Measurements from ENCODE around the gene TERT. TPM values are rescaled to one million over a fixed set of nuclear protein-coding genes. Genes with fewer than 3 reads are reported as not detected.

Gene TERT
- total RNA-seq, 2 donors from 2014 or later: not detected

DNA sequence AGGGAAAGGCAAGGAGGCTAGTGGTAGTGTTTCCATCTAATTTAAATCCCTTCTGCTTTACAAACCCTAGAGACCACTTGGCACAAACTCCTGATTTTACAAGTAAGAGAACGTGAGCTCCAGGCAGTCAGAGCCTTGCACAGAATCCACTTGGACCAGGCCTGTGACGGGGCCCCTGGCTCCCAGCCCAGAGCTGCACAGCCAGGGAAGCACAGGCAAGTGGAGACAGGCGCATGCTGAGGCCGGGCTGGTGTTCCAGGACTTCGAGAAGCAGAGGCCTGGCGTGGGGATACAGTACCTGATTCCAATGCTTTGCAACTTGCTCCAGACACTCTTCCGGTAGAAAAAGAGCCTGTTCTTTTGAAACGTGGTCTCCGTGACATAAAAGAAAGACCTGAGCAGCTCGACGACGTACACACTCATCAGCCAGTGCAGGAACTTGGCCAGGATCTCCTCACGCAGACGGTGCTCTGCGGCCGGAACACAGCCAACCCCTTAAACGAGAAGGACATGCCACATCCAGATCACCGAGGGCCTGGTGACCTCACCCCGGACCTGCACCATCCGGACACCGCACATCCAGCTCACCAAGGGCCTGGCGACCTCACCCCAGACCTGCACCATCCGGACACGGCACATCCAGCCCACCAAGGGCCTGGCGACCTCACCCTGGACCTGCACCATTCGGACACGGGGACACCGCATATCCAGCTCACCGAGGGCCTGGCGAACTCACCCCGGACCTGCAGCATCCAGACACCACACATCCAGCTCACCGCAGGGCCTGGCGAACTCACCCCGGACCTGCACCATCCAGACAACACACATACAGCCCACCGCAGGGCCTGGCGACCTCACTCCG, 12.5 kb downstream of the TERT start:
- Histone ChIP-seq H3K27ac (no peak overlapping the region), H3K4me3 (no peak overlapping the region), H3K4me1 (ENCODE audit: control insufficient read depth in 1 of 2, low read depth in 2 of 2) (no peaks in the 10 kb centered on the region), H3K9me3 (no peaks in the 10 kb centered on the region), H3K27me3 (replicated peaks; ENCODE audit: insufficient read depth) (no peaks in the 10 kb centered on the region), H3K36me3 (no peaks in the 10 kb centered on the region)
- ATAC-seq (ENCODE audit: insufficient number of reproducible peaks, low FRiP score, low read depth) (no peak), DNase-seq (ENCODE audit: low spot score) (no peak)
- TF ChIP-seq, protein P1, sequence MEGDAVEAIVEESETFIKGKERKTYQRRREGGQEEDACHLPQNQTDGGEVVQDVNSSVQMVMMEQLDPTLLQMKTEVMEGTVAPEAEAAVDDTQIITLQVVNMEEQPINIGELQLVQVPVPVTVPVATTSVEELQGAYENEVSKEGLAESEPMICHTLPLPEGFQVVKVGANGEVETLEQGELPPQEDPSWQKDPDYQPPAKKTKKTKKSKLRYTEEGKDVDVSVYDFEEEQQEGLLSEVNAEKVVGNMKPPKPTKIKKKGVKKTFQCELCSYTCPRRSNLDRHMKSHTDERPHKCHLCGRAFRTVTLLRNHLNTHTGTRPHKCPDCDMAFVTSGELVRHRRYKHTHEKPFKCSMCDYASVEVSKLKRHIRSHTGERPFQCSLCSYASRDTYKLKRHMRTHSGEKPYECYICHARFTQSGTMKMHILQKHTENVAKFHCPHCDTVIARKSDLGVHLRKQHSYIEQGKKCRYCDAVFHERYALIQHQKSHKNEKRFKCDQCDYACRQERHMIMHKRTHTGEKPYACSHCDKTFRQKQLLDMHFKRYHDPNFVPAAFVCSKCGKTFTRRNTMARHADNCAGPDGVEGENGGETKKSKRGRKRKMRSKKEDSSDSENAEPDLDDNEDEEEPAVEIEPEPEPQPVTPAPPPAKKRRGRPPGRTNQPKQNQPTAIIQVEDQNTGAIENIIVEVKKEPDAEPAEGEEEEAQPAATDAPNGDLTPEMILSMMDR (IDR thresholded peaks at IDR 0.05): no peak

DNA sequence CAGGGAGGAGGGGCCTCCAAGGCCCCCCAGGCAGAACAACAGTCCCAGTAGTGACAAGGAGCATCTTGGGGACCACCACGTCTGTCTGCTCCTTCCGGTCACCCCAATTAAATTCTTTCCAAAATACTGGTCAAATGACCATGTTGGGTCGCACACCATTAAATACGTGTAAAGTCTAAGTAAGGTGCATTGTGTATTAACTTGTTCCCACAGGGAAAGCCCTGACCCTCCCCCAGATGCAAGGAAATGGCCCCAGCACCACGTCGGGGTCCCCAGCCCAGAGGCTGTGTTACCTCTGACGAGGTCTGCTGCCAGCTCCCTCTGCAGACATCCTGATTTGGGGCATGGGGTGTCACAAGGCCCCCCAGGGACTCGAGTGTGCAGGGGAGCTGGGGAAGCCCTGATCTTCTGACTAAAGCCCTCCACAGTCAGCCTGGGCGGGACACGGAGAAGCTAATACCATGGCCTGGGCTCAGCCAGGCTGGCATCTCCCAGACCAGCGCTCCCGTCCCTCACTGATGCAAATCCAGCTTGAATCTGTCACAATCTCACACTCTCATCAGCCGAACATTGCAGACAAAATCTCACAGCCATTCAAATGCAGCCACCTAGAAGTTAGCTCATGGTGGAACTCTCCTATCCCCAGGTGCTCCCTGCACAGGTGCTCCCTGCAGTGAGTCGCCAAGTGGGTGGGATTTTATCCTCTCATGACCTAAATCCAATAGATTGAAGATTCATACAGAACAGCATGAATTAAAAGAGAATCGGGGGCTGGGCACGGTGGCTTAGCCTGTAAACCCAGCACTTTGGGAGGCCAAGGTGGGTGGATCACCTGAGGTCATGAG, 13.6 kb downstream of the TERT start:
- H3K27ac ChIP-seq: no peak overlapping the region
- no peak overlapping the region for H3K4me3 ChIP-seq
- DNase-seq (ENCODE audit: low spot score): no peak
- no peaks in the 10 kb centered on the region for H3K36me3 ChIP-seq
- no peaks in the 10 kb centered on the region for H3K27me3 ChIP-seq (replicated peaks; ENCODE audit: insufficient read depth)
- TF ChIP-seq, protein P1 (IDR thresholded peaks at IDR 0.05): no peak
- ATAC-seq (ENCODE audit: insufficient number of reproducible peaks, low FRiP score, low read depth): no peak
- no peaks in the 10 kb centered on the region for H3K4me1 ChIP-seq (ENCODE audit: control insufficient read depth in 1 of 2, low read depth in 2 of 2)
- H3K9me3 ChIP-seq: no peaks in the 10 kb centered on the region

DNA sequence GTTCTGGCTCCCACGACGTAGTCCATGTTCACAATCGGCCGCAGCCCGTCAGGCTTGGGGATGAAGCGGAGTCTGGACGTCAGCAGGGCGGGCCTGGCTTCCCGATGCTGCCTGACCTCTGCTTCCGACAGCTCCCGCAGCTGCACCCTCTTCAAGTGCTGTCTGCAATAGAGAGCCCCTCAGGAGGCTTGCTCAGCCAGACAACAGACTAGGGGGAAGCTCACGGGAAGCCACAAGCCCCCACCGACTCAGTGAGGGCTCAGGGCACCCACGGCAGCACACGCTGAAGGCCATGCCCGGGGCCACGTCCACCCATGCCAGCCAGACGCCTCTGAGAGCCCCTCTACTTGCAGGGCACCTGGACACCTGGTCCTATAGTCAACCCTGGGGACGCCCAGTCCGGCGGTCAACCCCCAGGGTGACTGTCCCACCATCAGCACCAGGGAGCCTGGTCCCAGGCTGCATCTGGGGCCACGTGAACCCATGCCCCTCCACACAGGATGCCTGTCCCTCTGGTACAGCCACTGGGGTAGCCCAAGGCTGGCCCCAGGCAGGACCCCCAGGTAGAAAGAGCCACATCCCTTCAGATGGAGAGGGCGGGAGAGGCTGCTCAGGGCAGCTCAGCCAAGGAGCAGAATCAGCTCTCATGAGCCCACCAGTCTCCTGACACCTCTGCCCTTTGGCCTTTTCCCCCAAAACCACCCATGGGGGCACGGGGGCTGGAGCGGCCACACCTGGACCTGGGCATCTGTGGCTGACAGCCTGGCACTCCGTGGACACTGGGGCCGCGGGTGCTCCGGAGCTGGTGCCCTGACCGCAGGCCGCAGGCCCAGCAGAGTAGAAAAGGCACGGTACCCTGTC, 14.5 kb downstream of the TERT start:
- TF ChIP-seq, protein P1 (IDR thresholded peaks at IDR 0.05): no peak
- DNase-seq (ENCODE audit: low spot score) (no peak), ATAC-seq (ENCODE audit: insufficient number of reproducible peaks, low FRiP score, low read depth) (no peak)
- no peaks in the 10 kb centered on the region for H3K9me3 ChIP-seq
- H3K4me3 ChIP-seq: no peak overlapping the region
- no peaks in the 10 kb centered on the region for H3K27me3 ChIP-seq (replicated peaks; ENCODE audit: insufficient read depth)
- H3K27ac ChIP-seq: no peak overlapping the region
- H3K4me1 ChIP-seq (ENCODE audit: control insufficient read depth in 1 of 2, low read depth in 2 of 2): no peaks in the 10 kb centered on the region
- no peaks in the 10 kb centered on the region for H3K36me3 ChIP-seq

DNA sequence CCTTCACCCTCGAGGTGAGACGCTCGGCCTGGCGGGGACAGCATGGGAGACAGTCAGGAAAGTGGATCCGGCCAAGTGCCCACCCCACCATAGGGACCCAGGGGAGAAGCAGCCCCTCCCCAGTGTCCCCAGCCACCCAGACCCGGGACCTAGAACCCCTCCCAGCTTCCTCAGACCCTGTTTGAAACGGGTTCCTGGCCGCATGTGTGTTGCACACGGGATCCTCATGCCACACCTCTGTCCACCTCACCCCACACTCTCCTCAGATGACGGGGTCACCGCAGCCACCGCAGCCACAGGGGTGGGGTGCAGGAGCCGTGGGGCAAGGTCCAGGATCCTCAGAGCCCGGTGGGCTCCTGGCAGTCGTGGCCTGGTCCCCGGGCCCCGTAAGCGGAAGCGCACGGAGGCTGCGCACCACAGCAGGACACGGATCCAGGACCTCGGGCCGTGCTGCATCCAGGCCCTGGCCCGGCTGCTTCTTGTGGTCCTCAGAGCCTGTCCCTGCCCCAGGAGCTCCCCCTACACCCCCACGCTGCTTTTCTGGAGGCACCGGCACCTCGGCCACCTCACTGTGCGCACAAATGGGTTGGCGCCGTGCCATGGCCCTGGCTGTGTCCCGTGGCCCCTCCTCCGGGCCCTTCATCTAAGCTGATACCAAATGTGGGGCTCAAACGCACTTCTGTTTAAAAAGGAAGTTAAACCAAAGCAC, 15.3 kb downstream of the TERT start:
- no peak for ATAC-seq (ENCODE audit: insufficient number of reproducible peaks, low FRiP score, low read depth)
- DNase-seq (ENCODE audit: low spot score): no peak

More for the DNA sequence above, 15.3 kb downstream of the TERT start:
- Histone ChIP-seq H3K27me3 (replicated peaks; ENCODE audit: insufficient read depth) (no peaks in the 10 kb centered on the region), H3K27ac (no peak overlapping the region), H3K9me3 (no peaks in the 10 kb centered on the region), H3K4me3 (no peak overlapping the region), H3K36me3 (no peaks in the 10 kb centered on the region), H3K4me1 (ENCODE audit: control insufficient read depth in 1 of 2, low read depth in 2 of 2) (no peaks in the 10 kb centered on the region)
- TF ChIP-seq, protein P1 (IDR thresholded peaks at IDR 0.05): no peak

All from thoracic aorta (tissue), 2 donors.